Measurements from ENCODE around the gene CLTCL1.
"Not testable (repeated sequence)": the region's sequence is repeated elsewhere in the genome, so short reads cannot be mapped to it uniquely, and the experiment has no call there.

The CLTCL1 gene

GRCh38 chr22:19275919-19276600 lies 15.5 kb downstream of the CLTCL1 start:
- H3K36me3 Mint-ChIP-seq (ENCODE audit: low read depth) = no peaks in the 10 kb centered on the region
- H3K27me3 Mint-ChIP-seq = no peaks in the 10 kb centered on the region
- no peak overlapping the region for H3K27ac Mint-ChIP-seq
- no peak overlapping the region for H3K4me3 Mint-ChIP-seq
- no peaks in the 10 kb centered on the region for H3K4me1 Mint-ChIP-seq (ENCODE audit: low read depth)
- no peaks in the 10 kb centered on the region for H3K9me3 Mint-ChIP-seq

- Mint-ChIP-seq H3K4me1 (ENCODE audit: low read depth) (no peaks in the 10 kb centered on the region), H3K27ac (no peak overlapping the region), H3K36me3 (ENCODE audit: low read depth) (no peaks in the 10 kb centered on the region), H3K4me3 (no peak overlapping the region), H3K27me3 (no peaks in the 10 kb centered on the region), H3K9me3 (no peaks in the 10 kb centered on the region)
These were observed 16.0 kb downstream of the CLTCL1 start for GRCh38 chr22:19275513-19275912.

GRCh38 chr22:19275104-19275503 lies 16.4 kb downstream of the CLTCL1 start:
- no peaks in the 10 kb centered on the region for H3K36me3 Mint-ChIP-seq (ENCODE audit: low read depth)
- H3K9me3 Mint-ChIP-seq = no peaks in the 10 kb centered on the region
- H3K4me1 Mint-ChIP-seq (ENCODE audit: low read depth) = no peaks in the 10 kb centered on the region
- no peak overlapping the region for H3K4me3 Mint-ChIP-seq
- no peak overlapping the region for H3K27ac Mint-ChIP-seq
- no peaks in the 10 kb centered on the region for H3K27me3 Mint-ChIP-seq

GRCh38 chr22:19271856-19272535 lies 19.5 kb downstream of the CLTCL1 start:
- no peaks in the 10 kb centered on the region for H3K27me3 Mint-ChIP-seq
- H3K9me3 Mint-ChIP-seq = peaks cover 4% of the 10 kb centered on the region
- H3K36me3 Mint-ChIP-seq (ENCODE audit: low read depth) = no peaks in the 10 kb centered on the region
- no peak overlapping the region for H3K4me3 Mint-ChIP-seq
- H3K27ac Mint-ChIP-seq = no peak overlapping the region
- H3K4me1 Mint-ChIP-seq (ENCODE audit: low read depth) = no peaks in the 10 kb centered on the region

GRCh38 chr22:19271273-19271855 lies 20.2 kb downstream of the CLTCL1 start:
- Mint-ChIP-seq H3K9me3 (peaks cover 10% of the 10 kb centered on the region), H3K27me3 (no peaks in the 10 kb centered on the region), H3K27ac (no peak overlapping the region), H3K4me3 (no peak overlapping the region), H3K36me3 (ENCODE audit: low read depth) (peaks cover 5% of the 10 kb centered on the region), H3K4me1 (ENCODE audit: low read depth) (no peaks in the 10 kb centered on the region)

- no peak overlapping the region for H3K4me3 Mint-ChIP-seq
- peaks cover 7% of the 10 kb centered on the region for H3K36me3 Mint-ChIP-seq (ENCODE audit: low read depth)
- H3K27ac Mint-ChIP-seq = no peak overlapping the region
- H3K9me3 Mint-ChIP-seq = peaks cover 14% of the 10 kb centered on the region
- H3K27me3 Mint-ChIP-seq = peaks cover 5% of the 10 kb centered on the region
- H3K4me1 Mint-ChIP-seq (ENCODE audit: low read depth) = no peaks in the 10 kb centered on the region
These were observed 20.6 kb downstream of the CLTCL1 start for GRCh38 chr22:19270873-19271272.

- Mint-ChIP-seq H3K4me3 (no peak overlapping the region), H3K36me3 (ENCODE audit: low read depth) (peaks cover 7% of the 10 kb centered on the region), H3K4me1 (ENCODE audit: low read depth) (no peaks in the 10 kb centered on the region), H3K9me3 (peaks cover 16% of the 10 kb centered on the region), H3K27me3 (peaks cover 6% of the 10 kb centered on the region), H3K27ac (no peak overlapping the region)
These were observed 24.9 kb downstream of the CLTCL1 start for GRCh38 chr22:19266547-19267086.

GRCh38 chr22:19265779-19266178 lies 25.7 kb downstream of the CLTCL1 start:
- Mint-ChIP-seq H3K9me3 (peaks cover 16% of the 10 kb centered on the region), H3K4me1 (ENCODE audit: low read depth) (no peaks in the 10 kb centered on the region), H3K36me3 (ENCODE audit: low read depth) (peaks cover 7% of the 10 kb centered on the region), H3K4me3 (no peak overlapping the region), H3K27ac (no peak overlapping the region), H3K27me3 (peaks cover 6% of the 10 kb centered on the region)

GRCh38 chr22:19260804-19261203 lies 30.7 kb downstream of the CLTCL1 start:
- Mint-ChIP-seq H3K4me3 (no peak overlapping the region), H3K4me1 (ENCODE audit: low read depth) (peaks cover 12% of the 10 kb centered on the region), H3K9me3 (peaks cover under 1% of the 10 kb centered on the region), H3K36me3 (ENCODE audit: low read depth) (no peaks in the 10 kb centered on the region), H3K27me3 (peaks cover under 1% of the 10 kb centered on the region), H3K27ac (no peak overlapping the region)

GRCh38 chr22:19260194-19260593 lies 31.3 kb downstream of the CLTCL1 start:
- Mint-ChIP-seq H3K4me3 (no peak overlapping the region), H3K36me3 (ENCODE audit: low read depth) (no peaks in the 10 kb centered on the region), H3K27me3 (no peaks in the 10 kb centered on the region), H3K4me1 (ENCODE audit: low read depth) (peaks cover 12% of the 10 kb centered on the region), H3K9me3 (no peaks in the 10 kb centered on the region), H3K27ac (no peak overlapping the region)

- not testable (repeated sequence) for H3K36me3 Mint-ChIP-seq (ENCODE audit: low read depth); H3K27ac Mint-ChIP-seq; H3K4me3 Mint-ChIP-seq; H3K9me3 Mint-ChIP-seq; H3K27me3 Mint-ChIP-seq
- peaks cover 12% of the 10 kb centered on the region for H3K4me1 Mint-ChIP-seq (ENCODE audit: low read depth)
These were observed 32.6 kb downstream of the CLTCL1 start for GRCh38 chr22:19258968-19259288.

- Mint-ChIP-seq H3K4me1 (ENCODE audit: low read depth) (peaks cover 12% of the 10 kb centered on the region), H3K4me3 (no peak overlapping the region), H3K27me3 (no peaks in the 10 kb centered on the region), H3K27ac (no peak overlapping the region), H3K36me3 (ENCODE audit: low read depth) (no peaks in the 10 kb centered on the region), H3K9me3 (no peaks in the 10 kb centered on the region)
These were observed 33.1 kb downstream of the CLTCL1 start for GRCh38 chr22:19258371-19258770.

- H3K27ac Mint-ChIP-seq; H3K36me3 Mint-ChIP-seq (ENCODE audit: low read depth); H3K9me3 Mint-ChIP-seq; H3K27me3 Mint-ChIP-seq; H3K4me3 Mint-ChIP-seq: not testable (repeated sequence)
- H3K4me1 Mint-ChIP-seq (ENCODE audit: low read depth) = peaks cover 12% of the 10 kb centered on the region
These were observed 35.2 kb downstream of the CLTCL1 start for GRCh38 chr22:19256362-19256761.

- no peaks in the 10 kb centered on the region for H3K36me3 Mint-ChIP-seq (ENCODE audit: low read depth)
- no peaks in the 10 kb centered on the region for H3K27me3 Mint-ChIP-seq
- H3K4me3 Mint-ChIP-seq = no peak overlapping the region
- no peaks in the 10 kb centered on the region for H3K4me1 Mint-ChIP-seq (ENCODE audit: low read depth)
- H3K9me3 Mint-ChIP-seq = no peaks in the 10 kb centered on the region
- no peak overlapping the region for H3K27ac Mint-ChIP-seq
These were observed 38.4 kb downstream of the CLTCL1 start for GRCh38 chr22:19253143-19253542.

GRCh38 chr22:19244600-19245352 lies 46.7 kb downstream of the CLTCL1 start:
- Mint-ChIP-seq H3K27me3 (no peaks in the 10 kb centered on the region), H3K27ac (no peak overlapping the region), H3K36me3 (ENCODE audit: low read depth) (no peaks in the 10 kb centered on the region), H3K4me3 (no peak overlapping the region), H3K4me1 (ENCODE audit: low read depth) (no peaks in the 10 kb centered on the region), H3K9me3 (no peaks in the 10 kb centered on the region)
